ENCODE measurements around the gene CLCN1. TPM values are rescaled to one million over a fixed set of nuclear protein-coding genes. Genes with fewer than 3 reads are reported as not detected.

CLCN1 gene
- total RNA-seq, 1 donor from 2014 or later = not detected

DNA sequence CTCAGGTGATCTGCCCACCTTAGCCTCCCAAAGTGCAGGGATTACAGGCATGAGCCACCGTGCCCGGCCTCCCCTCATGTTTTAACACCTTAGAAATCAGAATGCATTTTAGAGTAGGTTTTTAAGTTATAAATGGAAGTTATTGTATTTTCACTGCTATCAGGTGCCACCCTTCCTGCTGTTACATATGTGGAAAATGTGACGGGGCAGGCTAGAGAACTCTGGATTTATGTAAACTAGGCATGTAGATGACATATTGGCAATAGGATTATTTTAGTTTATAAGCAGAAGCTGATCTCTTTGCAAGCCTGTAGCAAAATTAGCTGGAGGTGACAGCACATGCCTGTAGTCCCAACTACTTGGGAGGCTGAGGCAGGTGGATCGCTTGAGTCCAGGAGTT is 25.6 kb upstream of the CLCN1 start:
- Histone ChIP-seq H3K4me1 (peaks cover 18% of the 10 kb centered on the region), H3K9me3 (ENCODE audit: low read depth) (peaks cover 6% of the 10 kb centered on the region), H3K9ac (no peak overlapping the region), H3K27ac (no peak overlapping the region), H4K20me1 (ENCODE audit: low read depth) (peaks cover 24% of the 10 kb centered on the region), H3F3A (ENCODE audit: low read depth) (no peaks in the 10 kb centered on the region), H3K4me2 (peak overlapping the region; percentile 87), H3K27me3 (peaks cover 12% of the 10 kb centered on the region), H3K36me3 (peaks cover 10% of the 10 kb centered on the region), H3K79me2 (ENCODE audit: low read depth) (peaks cover 50% of the 10 kb centered on the region), H3K4me3 (peak overlapping the region; percentile 73), H2AFZ (replicated peaks) (no peak overlapping the region)
- Mint-ChIP-seq H3K9me3 (peaks cover 7% of the 10 kb centered on the region), H3K27me3 (ENCODE audit: insufficient read depth, low read depth) (peaks cover 6% of the 10 kb centered on the region), H3K4me1 (peaks cover 28% of the 10 kb centered on the region), H3K4me3 (peak overlapping the region; percentile 67), H3K36me3 (peaks cover 31% of the 10 kb centered on the region), H3K27ac (no peak overlapping the region)
- TF ChIP-seq, protein P1, sequence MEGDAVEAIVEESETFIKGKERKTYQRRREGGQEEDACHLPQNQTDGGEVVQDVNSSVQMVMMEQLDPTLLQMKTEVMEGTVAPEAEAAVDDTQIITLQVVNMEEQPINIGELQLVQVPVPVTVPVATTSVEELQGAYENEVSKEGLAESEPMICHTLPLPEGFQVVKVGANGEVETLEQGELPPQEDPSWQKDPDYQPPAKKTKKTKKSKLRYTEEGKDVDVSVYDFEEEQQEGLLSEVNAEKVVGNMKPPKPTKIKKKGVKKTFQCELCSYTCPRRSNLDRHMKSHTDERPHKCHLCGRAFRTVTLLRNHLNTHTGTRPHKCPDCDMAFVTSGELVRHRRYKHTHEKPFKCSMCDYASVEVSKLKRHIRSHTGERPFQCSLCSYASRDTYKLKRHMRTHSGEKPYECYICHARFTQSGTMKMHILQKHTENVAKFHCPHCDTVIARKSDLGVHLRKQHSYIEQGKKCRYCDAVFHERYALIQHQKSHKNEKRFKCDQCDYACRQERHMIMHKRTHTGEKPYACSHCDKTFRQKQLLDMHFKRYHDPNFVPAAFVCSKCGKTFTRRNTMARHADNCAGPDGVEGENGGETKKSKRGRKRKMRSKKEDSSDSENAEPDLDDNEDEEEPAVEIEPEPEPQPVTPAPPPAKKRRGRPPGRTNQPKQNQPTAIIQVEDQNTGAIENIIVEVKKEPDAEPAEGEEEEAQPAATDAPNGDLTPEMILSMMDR (IDR thresholded peaks at IDR 0.05) = no peak
- TF ChIP-seq EZH2phosphoT487 (IDR thresholded peaks at IDR 0.05) (no peak), EZH2 (IDR thresholded peaks at IDR 0.05) (no peak)
- no peak for DNase-seq (ENCODE audit: low spot score)

- peaks cover 41% of the 10 kb centered on the region for H3K36me3 Mint-ChIP-seq
- no peaks in the 10 kb centered on the region for H3K27me3 ChIP-seq
These were observed 23.0 kb upstream of the CLCN1 start for GRCh38 chr7:143292876-143293275.

DNA sequence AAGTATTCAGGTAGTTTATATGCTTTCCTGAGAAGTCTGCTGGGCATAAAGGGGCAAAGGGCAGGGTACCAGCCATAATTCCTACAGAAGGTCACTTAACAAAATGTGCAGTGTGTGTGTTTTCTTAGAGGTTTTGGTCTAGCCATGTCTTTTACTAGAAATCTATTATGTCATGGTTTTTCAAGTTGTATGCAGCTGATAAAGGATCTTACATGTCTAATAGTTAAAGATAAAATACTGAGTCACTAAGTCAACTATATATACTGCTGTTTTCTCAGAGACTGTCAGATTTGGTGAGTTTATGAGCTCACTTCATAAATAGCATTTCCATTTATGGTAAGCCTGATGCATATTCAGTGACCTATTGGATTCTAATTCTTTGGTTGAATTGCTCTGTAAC is 20.0 kb upstream of the CLCN1 start:
- H3K9me3 ChIP-seq (ENCODE audit: low read depth) = no peaks in the 10 kb centered on the region
- H3K9ac ChIP-seq = no peak overlapping the region
- H3K27ac ChIP-seq = no peak overlapping the region
- H3K4me3 Mint-ChIP-seq = no peak overlapping the region
- H4K20me1 ChIP-seq (ENCODE audit: low read depth) = peaks cover 9% of the 10 kb centered on the region
- H3K4me1 Mint-ChIP-seq = peaks cover 6% of the 10 kb centered on the region
- no peak overlapping the region for H3K4me2 ChIP-seq
- H3K79me2 ChIP-seq (ENCODE audit: low read depth) = peaks cover 30% of the 10 kb centered on the region
- DNase-seq (ENCODE audit: low spot score) = no peak
- H3K36me3 Mint-ChIP-seq = peaks cover 58% of the 10 kb centered on the region
- no peaks in the 10 kb centered on the region for H3K9me3 Mint-ChIP-seq
- peaks cover 28% of the 10 kb centered on the region for H3K36me3 ChIP-seq
- no peak overlapping the region for H2AFZ ChIP-seq (replicated peaks)
- peaks cover under 1% of the 10 kb centered on the region for H3K4me1 ChIP-seq
- no peak overlapping the region for H3K4me3 ChIP-seq
- no peaks in the 10 kb centered on the region for H3K27me3 ChIP-seq
- peaks cover 10% of the 10 kb centered on the region for H3F3A ChIP-seq (ENCODE audit: low read depth)
- TF ChIP-seq EZH2 (IDR thresholded peaks at IDR 0.05) (no peak), EZH2phosphoT487 (IDR thresholded peaks at IDR 0.05) (no peak)
- TF ChIP-seq, protein P1 (IDR thresholded peaks at IDR 0.05) = no peak
- H3K27me3 Mint-ChIP-seq (ENCODE audit: insufficient read depth, low read depth) = peaks cover 4% of the 10 kb centered on the region
- H3K27ac Mint-ChIP-seq = no peak overlapping the region

More at GRCh38 chr7:143292876-143293275, 23.0 kb upstream of the CLCN1 start:
- Histone ChIP-seq H3K79me2 (ENCODE audit: low read depth) (peaks cover 56% of the 10 kb centered on the region), H3F3A (ENCODE audit: low read depth) (no peaks in the 10 kb centered on the region), H3K36me3 (peaks cover 19% of the 10 kb centered on the region), H4K20me1 (ENCODE audit: low read depth) (peaks cover 27% of the 10 kb centered on the region), H3K27ac (no peak overlapping the region), H3K9me3 (ENCODE audit: low read depth) (no peaks in the 10 kb centered on the region), H3K4me1 (peaks cover 18% of the 10 kb centered on the region), H3K9ac (no peak overlapping the region), H2AFZ (replicated peaks) (no peak overlapping the region), H3K4me3 (no peak overlapping the region), H3K4me2 (no peak overlapping the region)
- H3K27me3 Mint-ChIP-seq (ENCODE audit: insufficient read depth, low read depth) = peaks cover 4% of the 10 kb centered on the region
- peaks cover 24% of the 10 kb centered on the region for H3K4me1 Mint-ChIP-seq
- no peak overlapping the region for H3K4me3 Mint-ChIP-seq
- TF ChIP-seq, protein P1 (IDR thresholded peaks at IDR 0.05) = no peak
- TF ChIP-seq EZH2 (IDR thresholded peaks at IDR 0.05) (no peak), EZH2phosphoT487 (IDR thresholded peaks at IDR 0.05) (no peak)
- DNase-seq (ENCODE audit: low spot score) = no peak
- H3K9me3 Mint-ChIP-seq = no peaks in the 10 kb centered on the region
- no peak overlapping the region for H3K27ac Mint-ChIP-seq
